ENCODE data around the gene HS3ST5. TPM values are rescaled to one million over a fixed set of nuclear protein-coding genes. Genes with fewer than 3 reads are reported as not detected.
"Not testable (repeated sequence)": the region's sequence is repeated elsewhere in the genome, so short reads cannot be mapped to it uniquely, and the experiment has no call there.

Gene HS3ST5
- total and polyA plus RNA-seq, 8 donors, result 0.08 to 0.26 (median 0.11) TPM; not detected in 4

DNA sequence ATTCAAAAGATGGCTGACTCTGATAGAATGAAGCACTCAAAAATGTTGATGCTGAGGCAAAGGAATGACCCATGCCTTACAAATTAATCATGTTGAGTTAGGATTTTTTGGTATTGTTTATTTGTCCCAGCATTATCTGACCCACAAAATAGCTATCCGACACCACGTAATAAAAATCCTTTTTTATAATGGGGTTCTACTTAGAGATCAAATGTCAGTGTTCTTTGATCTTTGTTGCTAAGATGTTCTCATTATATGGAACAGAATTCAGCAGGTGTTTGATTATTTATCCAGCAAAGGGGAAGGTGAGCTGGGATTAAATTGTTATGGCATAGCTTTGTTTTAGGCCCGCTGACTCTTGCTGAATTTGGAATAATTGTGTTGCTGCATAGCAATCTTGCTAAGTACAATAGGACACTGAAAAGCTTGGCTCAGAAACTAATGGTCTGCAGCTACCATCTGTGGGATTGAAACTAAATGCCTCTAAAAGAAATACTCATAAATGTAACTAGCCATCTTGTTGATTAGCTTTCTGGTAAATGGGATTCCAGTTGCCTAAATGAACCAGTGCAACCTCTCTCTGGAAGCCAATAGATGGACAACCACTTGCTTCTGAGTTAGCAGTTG is 191.6 kb downstream of the HS3ST5 start:
- TF ChIP-seq, protein P1, sequence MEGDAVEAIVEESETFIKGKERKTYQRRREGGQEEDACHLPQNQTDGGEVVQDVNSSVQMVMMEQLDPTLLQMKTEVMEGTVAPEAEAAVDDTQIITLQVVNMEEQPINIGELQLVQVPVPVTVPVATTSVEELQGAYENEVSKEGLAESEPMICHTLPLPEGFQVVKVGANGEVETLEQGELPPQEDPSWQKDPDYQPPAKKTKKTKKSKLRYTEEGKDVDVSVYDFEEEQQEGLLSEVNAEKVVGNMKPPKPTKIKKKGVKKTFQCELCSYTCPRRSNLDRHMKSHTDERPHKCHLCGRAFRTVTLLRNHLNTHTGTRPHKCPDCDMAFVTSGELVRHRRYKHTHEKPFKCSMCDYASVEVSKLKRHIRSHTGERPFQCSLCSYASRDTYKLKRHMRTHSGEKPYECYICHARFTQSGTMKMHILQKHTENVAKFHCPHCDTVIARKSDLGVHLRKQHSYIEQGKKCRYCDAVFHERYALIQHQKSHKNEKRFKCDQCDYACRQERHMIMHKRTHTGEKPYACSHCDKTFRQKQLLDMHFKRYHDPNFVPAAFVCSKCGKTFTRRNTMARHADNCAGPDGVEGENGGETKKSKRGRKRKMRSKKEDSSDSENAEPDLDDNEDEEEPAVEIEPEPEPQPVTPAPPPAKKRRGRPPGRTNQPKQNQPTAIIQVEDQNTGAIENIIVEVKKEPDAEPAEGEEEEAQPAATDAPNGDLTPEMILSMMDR (IDR thresholded peaks at IDR 0.05), result no peak
- Histone ChIP-seq H3K27me3 (no peaks in the 10 kb centered on the region), H3K36me3 (no peaks in the 10 kb centered on the region), H3K4me1 (no peaks in the 10 kb centered on the region), H3K4me3 (no peak overlapping the region), H3K9me3 (no peaks in the 10 kb centered on the region), H3K27ac (no peak overlapping the region)
- no peak for DNase-seq
- intact Hi-C loops (cut with DNase I), result no loop called here
- no peak for FAIRE-seq
- WGBS, 2 donors, result 93 to 96% methylated on average over 3 of the region's 3 CpGs
- no peak for ATAC-seq

- H3K4me3 ChIP-seq; H3K27me3 ChIP-seq; FAIRE-seq; ATAC-seq; H3K36me3 ChIP-seq; intact Hi-C loops (cut with DNase I); H3K9me3 ChIP-seq; DNase-seq; H3K27ac ChIP-seq; H3K4me1 ChIP-seq: not testable (repeated sequence)
Measured at GRCh38 chr6:114149182-114149581, 193.6 kb downstream of the HS3ST5 start.

GRCh38 chr6:114144887-114145851 is 197.7 kb downstream of the HS3ST5 start:
- peak overlapping the region in 1 of 4 donors; percentile 24 for H3K27ac ChIP-seq
- TF ChIP-seq, protein P1 (IDR thresholded peaks at IDR 0.05), result no peak
- 21 to 29% methylated on average over 9 of the region's 9 CpGs for WGBS, 2 donors
- no peaks in the 10 kb centered on the region for H3K4me1 ChIP-seq
- intact Hi-C loops (cut with DNase I), result no loop called here
- ATAC-seq (peak in 3 of 4 donors; percentile 61 to 92 (median 77)), DNase-seq (peak in 1 of 6 donors; percentile 20), FAIRE-seq (no peak)
- no peaks in the 10 kb centered on the region for H3K36me3 ChIP-seq
- no peak overlapping the region for H3K4me3 ChIP-seq
- H3K9me3 ChIP-seq, result no peaks in the 10 kb centered on the region
- H3K27me3 ChIP-seq, result no peaks in the 10 kb centered on the region

- 71 to 79% methylated on average over 7 of the region's 7 CpGs for WGBS, 2 donors
- H3K9me3 ChIP-seq, result no peaks in the 10 kb centered on the region
- no peaks in the 10 kb centered on the region for H3K4me1 ChIP-seq
- no peak for FAIRE-seq
- no peak for DNase-seq
- H3K27me3 ChIP-seq, result no peaks in the 10 kb centered on the region
- H3K36me3 ChIP-seq, result no peaks in the 10 kb centered on the region
- ATAC-seq, result no peak
- H3K4me3 ChIP-seq, result no peak overlapping the region
- no peak overlapping the region for H3K27ac ChIP-seq
- TF ChIP-seq, protein P1 (IDR thresholded peaks at IDR 0.05), result no peak
- intact Hi-C loops (cut with DNase I), result no loop called here
Measured at GRCh38 chr6:114142258-114142657, 200.6 kb downstream of the HS3ST5 start.

- Histone ChIP-seq H3K4me1 (no peaks in the 10 kb centered on the region), H3K27me3 (no peaks in the 10 kb centered on the region), H3K27ac (no peak overlapping the region), H3K4me3 (no peak overlapping the region), H3K36me3 (no peaks in the 10 kb centered on the region), H3K9me3 (no peaks in the 10 kb centered on the region)
- ATAC-seq, result no peak
- FAIRE-seq, result no peak
- intact Hi-C loops (cut with DNase I), result no loop called here
- TF ChIP-seq, protein P1 (IDR thresholded peaks at IDR 0.05), result no peak
- 52 to 56% methylated on average over 5 of the region's 5 CpGs for WGBS, 2 donors
- DNase-seq, result no peak
Measured at GRCh38 chr6:114140416-114140815, 202.4 kb downstream of the HS3ST5 start.
